H1 (cell line): ENCODE data around the gene ACLY.

ENCODE experiments used
- CHD2 ChIP-seq: IDR thresholded peaks from 2 replicates; pipeline ENCODE4 v1.6.1; 2012; ENCODE audit warnings: low read length, improper control_type of control experiment
- CTCF ChIP-seq, 3 experiments: IDR thresholded peaks; 1 replicate in 2 of 3; 2 replicates in 1 of 3; pipeline versions ENCODE4 v1.5.1 to v1.6.1; 2011; ENCODE audit warnings: low read length in 3 of 3, mild to moderate bottlenecking in 3 of 3, inconsistent platforms in 2 of 3, low read depth in 1 of 3, moderate library complexity in 1 of 3; ENCODE audit not compliant: insufficient read depth in 1 of 3; ENCODE audit errors: control extremely low read depth in 1 of 3

- no peak for TF ChIP-seq CHD2
- peak; percentile 33 to 62 (median 51) for TF ChIP-seq CTCF (IDR thresholded peaks at IDR 0.05; ENCODE audit: control extremely low read depth in 1 of 3, insufficient read depth in 1 of 3, low read depth in 1 of 3, low read length in 3 of 3)
Observed at GRCh38 chr17:41896726-41897125, 22.0 kb downstream of the ACLY start.
